NCI-H2029 (cell line): ENCODE data around the gene TMEM82.
A peak's percentile ranks its signal among the peaks of the same experiment; 100 is the strongest.

Experiments
- DNase-seq: peaks from one replicate; lab custom pipeline; 2025; lab: John Stamatoyannopoulos, UW

TMEM82 gene

GRCh38 chr1:15756143-15757015, 14.1 kb downstream of the TMEM82 start:
- peak; percentile 85 for DNase-seq

GRCh38 chr1:15757016-15757543, 14.8 kb downstream of the TMEM82 start:
- no peak for DNase-seq

GRCh38 chr1:15757575-15758342, 15.5 kb downstream of the TMEM82 start:
- no peak for DNase-seq

- DNase-seq: peak; percentile 24
Observed at GRCh38 chr1:15758343-15758931, 16.1 kb downstream of the TMEM82 start, which contains the start of gene FBLIM1. Gene FBLIM1, plus strand, starts transcription at chr1:15758795. Its CDS starts 6,189 bp downstream, at chr1:15764984.

- no peak for DNase-seq
Observed at GRCh38 chr1:15758953-15759661, 16.8 kb downstream of the TMEM82 start.

GRCh38 chr1:15760520-15761211, 18.4 kb downstream of the TMEM82 start:
- DNase-seq: no peak

- DNase-seq: no peak
Observed at GRCh38 chr1:15761366-15762128, 19.2 kb downstream of the TMEM82 start.

- no peak for DNase-seq
Observed at GRCh38 chr1:15762546-15762945, 20.2 kb downstream of the TMEM82 start.

GRCh38 chr1:15764269-15764764, 22.0 kb downstream of the TMEM82 start:
- DNase-seq: no peak

GRCh38 chr1:15764890-15765289, 22.6 kb downstream of the TMEM82 start:
- DNase-seq: no peak

GRCh38 chr1:15765495-15766194, 23.3 kb downstream of the TMEM82 start:
- no peak for DNase-seq

- DNase-seq: no peak
Observed at GRCh38 chr1:15767941-15768340, 25.6 kb downstream of the TMEM82 start.

GRCh38 chr1:15768388-15768787, 26.1 kb downstream of the TMEM82 start:
- no peak for DNase-seq

- no peak for DNase-seq
Observed at GRCh38 chr1:15770313-15770962, 28.1 kb downstream of the TMEM82 start.

- DNase-seq: no peak
Observed at GRCh38 chr1:15771836-15772515, 29.7 kb downstream of the TMEM82 start.

GRCh38 chr1:15775706-15776105, 33.4 kb downstream of the TMEM82 start:
- DNase-seq: no peak

- DNase-seq: no peak
Observed at GRCh38 chr1:15777909-15778707, 35.8 kb downstream of the TMEM82 start.

- DNase-seq: no peak
Observed at GRCh38 chr1:15785683-15786082, 43.4 kb downstream of the TMEM82 start.
